K562 treated with DMSO at 1 percent for 24 hours (cell line): ENCODE measurements around the gene SHROOM2. TPM values are rescaled to one million over a fixed set of nuclear protein-coding genes. Genes with fewer than 3 reads are reported as not detected.

Source experiments
- total RNA-seq: library from RNA; unstranded; fragments of 300-600 nt; gene quantifications from 2 replicates; pipeline ENCODE4 v1.2.3, GENCODE V29; 2022; ENCODE audit warnings: low read depth; ENCODE audit not compliant: insufficient read depth

SHROOM2 gene, protein sequence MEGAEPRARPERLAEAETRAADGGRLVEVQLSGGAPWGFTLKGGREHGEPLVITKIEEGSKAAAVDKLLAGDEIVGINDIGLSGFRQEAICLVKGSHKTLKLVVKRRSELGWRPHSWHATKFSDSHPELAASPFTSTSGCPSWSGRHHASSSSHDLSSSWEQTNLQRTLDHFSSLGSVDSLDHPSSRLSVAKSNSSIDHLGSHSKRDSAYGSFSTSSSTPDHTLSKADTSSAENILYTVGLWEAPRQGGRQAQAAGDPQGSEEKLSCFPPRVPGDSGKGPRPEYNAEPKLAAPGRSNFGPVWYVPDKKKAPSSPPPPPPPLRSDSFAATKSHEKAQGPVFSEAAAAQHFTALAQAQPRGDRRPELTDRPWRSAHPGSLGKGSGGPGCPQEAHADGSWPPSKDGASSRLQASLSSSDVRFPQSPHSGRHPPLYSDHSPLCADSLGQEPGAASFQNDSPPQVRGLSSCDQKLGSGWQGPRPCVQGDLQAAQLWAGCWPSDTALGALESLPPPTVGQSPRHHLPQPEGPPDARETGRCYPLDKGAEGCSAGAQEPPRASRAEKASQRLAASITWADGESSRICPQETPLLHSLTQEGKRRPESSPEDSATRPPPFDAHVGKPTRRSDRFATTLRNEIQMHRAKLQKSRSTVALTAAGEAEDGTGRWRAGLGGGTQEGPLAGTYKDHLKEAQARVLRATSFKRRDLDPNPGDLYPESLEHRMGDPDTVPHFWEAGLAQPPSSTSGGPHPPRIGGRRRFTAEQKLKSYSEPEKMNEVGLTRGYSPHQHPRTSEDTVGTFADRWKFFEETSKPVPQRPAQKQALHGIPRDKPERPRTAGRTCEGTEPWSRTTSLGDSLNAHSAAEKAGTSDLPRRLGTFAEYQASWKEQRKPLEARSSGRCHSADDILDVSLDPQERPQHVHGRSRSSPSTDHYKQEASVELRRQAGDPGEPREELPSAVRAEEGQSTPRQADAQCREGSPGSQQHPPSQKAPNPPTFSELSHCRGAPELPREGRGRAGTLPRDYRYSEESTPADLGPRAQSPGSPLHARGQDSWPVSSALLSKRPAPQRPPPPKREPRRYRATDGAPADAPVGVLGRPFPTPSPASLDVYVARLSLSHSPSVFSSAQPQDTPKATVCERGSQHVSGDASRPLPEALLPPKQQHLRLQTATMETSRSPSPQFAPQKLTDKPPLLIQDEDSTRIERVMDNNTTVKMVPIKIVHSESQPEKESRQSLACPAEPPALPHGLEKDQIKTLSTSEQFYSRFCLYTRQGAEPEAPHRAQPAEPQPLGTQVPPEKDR (N-terminal part only)
- total RNA-seq, result not detected in 2 replicates

DNA sequence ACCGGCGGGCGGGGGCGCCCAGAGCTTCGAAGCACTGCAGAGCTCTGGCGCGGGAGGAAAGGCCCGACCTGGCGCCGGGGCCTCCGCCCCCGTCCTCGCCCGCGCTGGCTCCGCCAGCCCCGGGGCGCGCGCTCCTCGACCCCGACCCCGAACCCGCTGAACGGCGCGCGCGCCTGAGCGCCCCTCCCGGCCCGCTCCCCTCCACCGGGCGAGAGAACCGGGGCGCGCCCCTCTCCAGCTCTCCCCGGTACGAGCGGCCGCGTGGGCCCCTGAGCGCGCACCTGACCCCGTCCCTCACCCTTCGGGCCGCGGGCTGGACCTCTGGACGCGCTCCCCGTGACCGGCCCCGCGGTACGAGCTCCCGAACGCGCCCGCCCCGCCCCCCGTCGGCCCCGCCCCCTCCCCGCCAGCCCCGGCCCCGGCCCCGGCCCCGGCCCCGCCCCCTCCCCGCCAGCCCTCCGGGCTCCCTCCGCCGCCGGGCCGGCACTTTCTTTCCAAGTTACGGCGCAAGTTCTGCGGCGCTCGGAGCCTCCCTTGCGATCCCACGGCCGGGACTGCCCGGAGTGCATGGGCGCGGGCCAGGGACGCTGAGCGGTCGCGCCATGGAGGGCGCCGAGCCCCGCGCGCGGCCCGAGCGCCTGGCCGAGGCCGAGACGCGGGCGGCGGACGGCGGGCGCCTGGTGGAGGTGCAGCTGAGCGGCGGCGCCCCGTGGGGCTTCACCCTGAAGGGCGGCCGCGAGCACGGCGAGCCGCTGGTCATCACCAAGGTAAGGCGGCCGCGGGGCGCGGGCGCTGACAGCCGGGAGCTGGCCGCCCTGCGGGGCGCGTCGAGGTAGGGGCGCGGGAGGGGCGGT lies at the start of gene SHROOM2:
TSS of gene SHROOM2 (plus strand) at position 486 of the 854 bp plus-strand sequence. CDS start at position 603, 117 bp downstream.

DNA sequence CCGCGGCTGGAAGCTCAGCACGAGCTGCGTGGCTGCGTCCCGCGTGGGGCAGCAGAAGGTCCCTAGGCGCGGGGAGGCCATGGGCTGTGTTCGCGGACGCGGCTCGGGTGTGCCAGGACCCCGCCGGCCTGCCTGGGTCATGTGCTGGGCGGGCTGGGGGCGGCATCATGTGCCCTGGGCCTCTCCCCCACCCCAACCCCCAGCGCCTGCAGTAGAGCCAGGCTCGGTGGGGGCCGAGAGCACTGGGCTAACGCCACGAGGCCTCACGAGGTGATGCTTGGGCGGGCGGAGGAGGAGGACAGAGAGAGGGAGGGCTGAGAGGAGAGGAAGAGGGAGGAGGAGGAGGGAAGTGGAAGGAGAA lies 20.5 kb upstream of the SHROOM2 start, which contains the start of gene GPR143:
TSS of gene GPR143 (minus strand) at position 111 of the 361 bp plus-strand sequence. CDS start at position 81, 30 bp downstream.

DNA sequence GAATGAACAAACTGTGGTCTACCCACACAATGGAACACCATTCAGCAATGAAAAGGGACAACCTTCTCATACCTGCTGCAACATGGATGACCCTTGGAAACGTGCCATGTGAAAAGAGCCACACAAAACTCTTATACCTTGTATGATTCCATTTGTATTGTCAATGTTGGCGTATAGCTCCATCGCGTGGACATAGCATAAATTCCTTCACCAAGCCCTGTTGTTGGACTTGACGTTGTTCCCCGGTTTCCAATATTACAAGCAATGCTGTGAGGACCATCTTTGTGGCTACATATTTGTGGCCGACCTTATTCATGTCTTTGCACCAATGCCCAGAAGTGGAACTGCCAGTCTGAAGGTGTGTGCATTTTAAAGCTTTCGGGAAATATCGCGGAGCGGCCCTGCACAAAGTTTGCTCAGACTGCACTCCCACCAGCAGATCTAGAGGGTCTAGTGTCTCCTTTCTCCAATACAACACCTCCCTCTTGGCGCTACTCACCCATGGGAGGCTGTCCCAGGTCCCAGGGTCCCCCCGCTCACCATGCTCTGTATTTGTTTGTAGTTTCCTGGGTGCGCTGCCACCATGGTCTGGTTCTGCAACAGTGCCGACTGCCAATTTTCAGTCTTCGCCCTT lies 180.7 kb downstream of the SHROOM2 start, which contains the start of gene CLDN34:
TSS of gene CLDN34 (plus strand) at position 584 of the 634 bp plus-strand sequence. CDS start at position 584, 0 bp downstream.

Other genes starting within 250 kb of the SHROOM2 start
- not detected in 2 replicates for gene GPR143, start 20.6 kb upstream of the SHROOM2 start, total RNA-seq
- not detected in 2 replicates for gene CLDN34, start 180.9 kb downstream of the SHROOM2 start, total RNA-seq